PC-3 (cell line): Measurements from ENCODE around the gene MARCHF3.

ENCODE experiments used
- CTCF ChIP-seq: fragments of 300-600 bp; sonication (generic); conservative IDR thresholded peaks from 2 replicates; pipeline ENCODE4 v1.5.1; 2017; ENCODE audit warnings: antibody characterized with exemption, low read depth, mild to moderate bottlenecking, low read length
- EZH2 ChIP-seq: fragments of 300-600 bp; sonication (generic); IDR thresholded peaks from one replicate; pipeline ENCODE4 v1.6.1; 2017; ENCODE audit warnings: antibody characterized with exemption, mild to moderate bottlenecking, low read length; ENCODE audit not compliant: unreplicated experiment
- EZH2phosphoT487 ChIP-seq: fragments of 300-600 bp; sonication (generic); IDR thresholded peaks from 2 replicates; pipeline ENCODE4 v1.6.1; 2018; ENCODE audit warnings: mild to moderate bottlenecking, antibody characterized with exemption, low read length, borderline replicate concordance

- TF ChIP-seq CTCF (no peak), EZH2 (no peak), EZH2phosphoT487 (no peak)
Measured at GRCh38 chr5:126900796-126901195, 129.6 kb downstream of the MARCHF3 start.
